H1 (cell line): ENCODE results near the gene NAP1L5.

Experiments used
- BRCA1 ChIP-seq: IDR thresholded peaks from 2 replicates; pipeline ENCODE4 v1.6.1; 2012; ENCODE audit warnings: low read depth, low read length, improper control_type of control experiment
- CTCF ChIP-seq, 3 experiments: IDR thresholded peaks; 1 replicate in 2 of 3; 2 replicates in 1 of 3; pipeline versions ENCODE4 v1.5.1 to v1.6.1; 2011; ENCODE audit warnings: low read length in 3 of 3, mild to moderate bottlenecking in 3 of 3, inconsistent platforms in 2 of 3, low read depth in 1 of 3, moderate library complexity in 1 of 3; ENCODE audit not compliant: insufficient read depth in 1 of 3; ENCODE audit errors: control extremely low read depth in 1 of 3
- HDAC2 ChIP-seq, 2 experiments: fragments of 300-600 bp in 1 of 2; sonication (generic) in 1 of 2; IDR thresholded peaks; 2 replicates each; pipeline ENCODE4 v1.6.1; 2011 to 2012; ENCODE audit warnings: low read depth in 2 of 2, low read length in 2 of 2, mild to moderate bottlenecking in 2 of 2, moderate library complexity in 2 of 2, borderline replicate concordance in 1 of 2, inconsistent platforms in 1 of 2

- no peak for TF ChIP-seq CTCF (IDR thresholded peaks at IDR 0.05; ENCODE audit: control extremely low read depth in 1 of 3, insufficient read depth in 1 of 3, low read depth in 1 of 3, low read length in 3 of 3)
- TF ChIP-seq HDAC2 (IDR thresholded peaks at IDR 0.05; ENCODE audit: borderline replicate concordance in 1 of 2, low read depth in 2 of 2, low read length in 2 of 2) = no peak
- no peak for TF ChIP-seq BRCA1
Measured at GRCh38 chr4:88745581-88746163, 48.0 kb upstream of the NAP1L5 start.
